Dermis microvascular lymphatic vessel endothelial cell (primary cell): Measurements from ENCODE around the gene PIP5K1C. TPM values are rescaled to one million over a fixed set of nuclear protein-coding genes. Genes with fewer than 3 reads are reported as not detected.

Source experiments
- DNase-seq, 2 donors: peaks; one replicate each; pipeline versions ENCODE4 v3.0.0 to v3.0.0-alpha.2; 2010; ENCODE audit warnings: low read depth in 2 of 2
- total RNA-seq: library from RNA; depleted of rRNA; stranded (reverse); fragments of >200 nt; gene quantifications from 2 replicates; pipeline ENCODE4 v1.2.1, GENCODE V29; 2014

PIP5K1C gene
- total RNA-seq, 1 donor from 2014 or later: 19.4 TPM

GRCh38 chr19:3695124-3695733 is 5.0 kb downstream of the PIP5K1C start:
- no peak for DNase-seq

GRCh38 chr19:3694361-3695123 is 5.7 kb downstream of the PIP5K1C start:
- no peak for DNase-seq

- no peak for DNase-seq
Observed at GRCh38 chr19:3693025-3693925, 7.0 kb downstream of the PIP5K1C start.

GRCh38 chr19:3692141-3693024 is 7.9 kb downstream of the PIP5K1C start:
- DNase-seq: peak in 1 of 2 donors; percentile 28

GRCh38 chr19:3691726-3692125 is 8.5 kb downstream of the PIP5K1C start:
- DNase-seq: no peak

GRCh38 chr19:3691372-3691716 is 8.9 kb downstream of the PIP5K1C start:
- DNase-seq: no peak

GRCh38 chr19:3690551-3691371 is 9.5 kb downstream of the PIP5K1C start:
- no peak for DNase-seq

- peak in 1 of 2 donors; percentile 62 for DNase-seq
Observed at GRCh38 chr19:3687774-3688706, 12.2 kb downstream of the PIP5K1C start.

- no peak for DNase-seq
Observed at GRCh38 chr19:3687393-3687773, 12.9 kb downstream of the PIP5K1C start.

- no peak for DNase-seq
Observed at GRCh38 chr19:3684817-3685410, 15.4 kb downstream of the PIP5K1C start.

- no peak for DNase-seq
Observed at GRCh38 chr19:3684054-3684816, 16.0 kb downstream of the PIP5K1C start.

- DNase-seq: peak; percentile 99
Observed at GRCh38 chr19:3683405-3684053, 16.7 kb downstream of the PIP5K1C start.

GRCh38 chr19:3682741-3683404 is 17.4 kb downstream of the PIP5K1C start:
- peak; percentile 75 to 83 for DNase-seq

- DNase-seq: no peak
Observed at GRCh38 chr19:3682286-3682685, 18.0 kb downstream of the PIP5K1C start.

GRCh38 chr19:3680939-3681338 is 19.3 kb downstream of the PIP5K1C start:
- no peak for DNase-seq

GRCh38 chr19:3679581-3679980 is 20.7 kb downstream of the PIP5K1C start:
- no peak for DNase-seq

GRCh38 chr19:3679138-3679537 is 21.1 kb downstream of the PIP5K1C start:
- no peak for DNase-seq
